Neural crest cell (in vitro differentiated cells): ENCODE results near the gene LRMDA. TPM values are rescaled to one million over a fixed set of nuclear protein-coding genes. Genes with fewer than 3 reads are reported as not detected.

Experiments used
- DNase-seq: peaks from one replicate; pipeline ENCODE4 v3.0.0; 2021; ENCODE audit warnings: low read depth, mixed read lengths, low spot score
- H3K27ac Mint-ChIP-seq: one replicate; pipeline ENCODE4 v1.8.0; 2021; ENCODE audit warnings: mild to moderate bottlenecking, mixed read lengths; ENCODE audit not compliant: unreplicated experiment
- H3K27me3 Mint-ChIP-seq: 2 replicates; pipeline ENCODE4 v1.8.0; 2021; ENCODE audit warnings: low read depth, mild to moderate bottlenecking, mixed read lengths
- H3K36me3 Mint-ChIP-seq: 2 replicates; pipeline ENCODE4 v1.8.0; 2021; ENCODE audit warnings: low read depth, mild to moderate bottlenecking, mixed read lengths
- H3K4me1 Mint-ChIP-seq: 2 replicates; pipeline ENCODE4 v1.8.0; 2021; ENCODE audit warnings: mixed read lengths
- H3K4me3 Mint-ChIP-seq: one replicate; pipeline ENCODE4 v1.8.0; 2021; ENCODE audit warnings: mild to moderate bottlenecking, mixed read lengths
- H3K9me3 Mint-ChIP-seq: 2 replicates; pipeline ENCODE4 v1.8.0; 2021; ENCODE audit warnings: mixed read lengths
- CTCF ChIP-seq: fragments of 200-600 bp; sonication (generic); conservative IDR thresholded peaks from 2 replicates; pipeline ENCODE4 v1.5.0; 2021; ENCODE audit warnings: antibody characterized with exemption, mild to moderate bottlenecking
- total RNA-seq: library from RNA; stranded (reverse); gene quantifications from 2 replicates; pipeline ENCODE4 v1.2.1, GENCODE V29; 2021

LRMDA gene
- total RNA-seq, 1 donor from 2014 or later, result 3.1 TPM

- peaks cover 3% of the 10 kb centered on the region for H3K27me3 Mint-ChIP-seq
- peaks cover 2% of the 10 kb centered on the region for H3K9me3 Mint-ChIP-seq
- no peak for TF ChIP-seq CTCF
- H3K4me3 Mint-ChIP-seq, result no peak overlapping the region
- DNase-seq, result no peak
- no peak overlapping the region for H3K27ac Mint-ChIP-seq
- peaks cover 26% of the 10 kb centered on the region for H3K4me1 Mint-ChIP-seq
- H3K36me3 Mint-ChIP-seq, result no peaks in the 10 kb centered on the region
Measured at GRCh38 chr10:75648351-75648750, 216.9 kb downstream of the LRMDA start.

GRCh38 chr10:75648854-75649253 is 217.4 kb downstream of the LRMDA start:
- peaks cover 3% of the 10 kb centered on the region for H3K27me3 Mint-ChIP-seq
- no peak overlapping the region for H3K27ac Mint-ChIP-seq
- H3K4me3 Mint-ChIP-seq, result no peak overlapping the region
- DNase-seq, result no peak
- TF ChIP-seq CTCF, result no peak
- no peaks in the 10 kb centered on the region for H3K36me3 Mint-ChIP-seq
- peaks cover 2% of the 10 kb centered on the region for H3K9me3 Mint-ChIP-seq
- peaks cover 26% of the 10 kb centered on the region for H3K4me1 Mint-ChIP-seq

- Mint-ChIP-seq H3K36me3 (no peaks in the 10 kb centered on the region), H3K4me3 (no peak overlapping the region), H3K4me1 (peaks cover 26% of the 10 kb centered on the region), H3K27ac (no peak overlapping the region), H3K27me3 (peaks cover 3% of the 10 kb centered on the region), H3K9me3 (peaks cover 2% of the 10 kb centered on the region)
- no peak for TF ChIP-seq CTCF
- no peak for DNase-seq
Measured at GRCh38 chr10:75649466-75649865, 218.0 kb downstream of the LRMDA start.

- H3K27ac Mint-ChIP-seq, result no peak overlapping the region
- H3K36me3 Mint-ChIP-seq, result no peaks in the 10 kb centered on the region
- H3K4me1 Mint-ChIP-seq, result peaks cover 25% of the 10 kb centered on the region
- no peak for DNase-seq
- H3K4me3 Mint-ChIP-seq, result no peak overlapping the region
- H3K27me3 Mint-ChIP-seq, result peaks cover 3% of the 10 kb centered on the region
- peaks cover 2% of the 10 kb centered on the region for H3K9me3 Mint-ChIP-seq
- TF ChIP-seq CTCF, result no peak
Measured at GRCh38 chr10:75650648-75651047, 219.2 kb downstream of the LRMDA start.

GRCh38 chr10:75651417-75651816 is 220.0 kb downstream of the LRMDA start:
- H3K9me3 Mint-ChIP-seq, result peaks cover 2% of the 10 kb centered on the region
- peaks cover 26% of the 10 kb centered on the region for H3K4me1 Mint-ChIP-seq
- no peak for DNase-seq
- no peaks in the 10 kb centered on the region for H3K36me3 Mint-ChIP-seq
- H3K27me3 Mint-ChIP-seq, result peaks cover 3% of the 10 kb centered on the region
- TF ChIP-seq CTCF, result no peak
- H3K27ac Mint-ChIP-seq, result no peak overlapping the region
- no peak overlapping the region for H3K4me3 Mint-ChIP-seq

GRCh38 chr10:75652146-75652740 is 220.8 kb downstream of the LRMDA start:
- H3K4me1 Mint-ChIP-seq, result peaks cover 28% of the 10 kb centered on the region
- peaks cover 2% of the 10 kb centered on the region for H3K9me3 Mint-ChIP-seq
- no peaks in the 10 kb centered on the region for H3K36me3 Mint-ChIP-seq
- no peak overlapping the region for H3K4me3 Mint-ChIP-seq
- no peak for DNase-seq
- H3K27me3 Mint-ChIP-seq, result peaks cover 2% of the 10 kb centered on the region
- no peak overlapping the region for H3K27ac Mint-ChIP-seq
- TF ChIP-seq CTCF, result no peak
